IMR-90 (cell line): ENCODE measurements around the gene SMU1. TPM values are rescaled to one million over a fixed set of nuclear protein-coding genes. Genes with fewer than 3 reads are reported as not detected.

Experiments
- ATAC-seq: fragments of 200-7000 bp; cut with Tn5 transposase; 2 replicates; pipeline ENCODE4 v1.9.1; 2020; ENCODE audit warnings: low read depth, mild to moderate bottlenecking, moderate library complexity
- BruUV-seq: library from RNA; stranded (reverse); fragments of 400-500 nt; replicated peaks from 2 replicates; lab custom pipeline; 2021; lab: Mats Ljungman, UMichigan
- CTCF ChIA-PET: fragments of 300-600 bp; formaldehyde crosslinking; extraction: SDS; loops from one replicate; lab custom pipeline; 2021; ENCODE audit warnings: antibody characterized with exemption; lab: Yijun Ruan, JAX
- POLR2A ChIA-PET: fragments of 300-600 bp; sonication (Branson Sonifier 250); formaldehyde crosslinking; loops from one replicate; lab custom pipeline; 2022; ENCODE audit warnings: antibody characterized with exemption; ENCODE audit not compliant: unreplicated experiment; lab: Charles Lee
- DNase-seq: peaks from one replicate; pipeline ENCODE4 v3.0.0; 2013
- H2AFZ ChIP-seq: replicated peaks from 2 replicates; pipeline ENCODE3; 2013; ENCODE audit warnings: low read length, mild to moderate bottlenecking; ENCODE audit not compliant: poor library complexity
- H2AK5ac ChIP-seq: 2 replicates; pipeline ENCODE4 v1.6.1; 2013; ENCODE audit warnings: low read depth, low read length, inconsistent platforms
- H2AK9ac ChIP-seq: replicated peaks from 2 replicates; pipeline ENCODE3; 2013; ENCODE audit warnings: mild to moderate bottlenecking, low read depth, low read length, moderate library complexity; ENCODE audit not compliant: poor library complexity
- H2BK120ac ChIP-seq: 2 replicates; pipeline ENCODE4 v1.6.1; 2013; ENCODE audit warnings: low read depth, low read length, inconsistent platforms
- H2BK15ac ChIP-seq: 3 replicates; pipeline ENCODE4 v1.6.1; 2013; ENCODE audit warnings: low read depth, low read length, inconsistent platforms
- H2BK20ac ChIP-seq: 2 replicates; pipeline ENCODE4 v1.6.1; 2013; ENCODE audit warnings: low read depth, mild to moderate bottlenecking, inconsistent platforms, low read length, moderate library complexity
- H2BK5ac ChIP-seq: 2 replicates; pipeline ENCODE4 v1.6.1; 2013; ENCODE audit warnings: mild to moderate bottlenecking, low read depth, low read length, inconsistent platforms; ENCODE audit not compliant: poor library complexity, severe bottlenecking
- H3K14ac ChIP-seq: replicated peaks from 2 replicates; pipeline ENCODE4 v1.6.1; 2013; ENCODE audit warnings: low read depth, low read length, inconsistent platforms
- H3K18ac ChIP-seq: 2 replicates; pipeline ENCODE4 v1.6.1; 2013; ENCODE audit warnings: low read depth, low read length, control low read depth
- H3K23ac ChIP-seq: 2 replicates; pipeline ENCODE4 v1.6.1; 2013; ENCODE audit warnings: low read depth, low read length, inconsistent platforms
- H3K27ac ChIP-seq: 2 replicates; pipeline ENCODE4 v1.5.1; 2013; ENCODE audit warnings: mild to moderate bottlenecking, control low read depth, low read length; ENCODE audit not compliant: insufficient read depth
- H3K27me3 ChIP-seq: 2 replicates; pipeline ENCODE4 v1.6.1; 2013; ENCODE audit warnings: low read length; ENCODE audit not compliant: control insufficient read depth, insufficient read depth
- H3K36me3 ChIP-seq: 2 replicates; pipeline ENCODE4 v1.6.1; 2013; ENCODE audit warnings: low read length, mixed read lengths; ENCODE audit not compliant: control insufficient read depth, insufficient read depth
- H3K4ac ChIP-seq: 2 replicates; pipeline ENCODE4 v1.6.1; 2013; ENCODE audit warnings: low read depth, low read length, inconsistent platforms
- H3K4me1 ChIP-seq: 2 replicates; pipeline ENCODE4 v1.6.1; 2013; ENCODE audit warnings: low read length, mixed read lengths; ENCODE audit not compliant: control insufficient read depth, insufficient read depth
- H3K4me2 ChIP-seq: 2 replicates; pipeline ENCODE4 v1.6.1; 2013; ENCODE audit warnings: low read depth, mild to moderate bottlenecking, control low read depth, low read length, moderate library complexity
- H3K4me3 ChIP-seq: 2 replicates; pipeline ENCODE4 v1.5.1; 2013; ENCODE audit warnings: low read depth, mild to moderate bottlenecking, control low read depth, low read length, moderate library complexity; ENCODE audit not compliant: insufficient read depth
- H3K56ac ChIP-seq: 2 replicates; pipeline ENCODE4 v1.6.1; 2013; ENCODE audit warnings: low read length, inconsistent platforms; ENCODE audit not compliant: insufficient read depth; ENCODE audit errors: extremely low read depth
- H3K79me1 ChIP-seq, 2 experiments: 2 replicates each; pipeline ENCODE4 v1.6.1; 2013; ENCODE audit warnings: low read length in 2 of 2, inconsistent platforms in 1 of 2, low read depth in 1 of 2
- H3K9ac ChIP-seq: 2 replicates; pipeline ENCODE4 v1.6.1; 2013; ENCODE audit warnings: low read depth, low read length, control low read depth
- H3K9me1 ChIP-seq: 2 replicates; pipeline ENCODE4 v1.6.1; 2013; ENCODE audit warnings: low read length, inconsistent platforms; ENCODE audit not compliant: insufficient read depth
- H3K9me3 ChIP-seq: 2 replicates; pipeline ENCODE4 v1.6.1; 2013; ENCODE audit warnings: low read length; ENCODE audit not compliant: control insufficient read depth, insufficient read depth
- H4K20me1 ChIP-seq: 2 replicates; pipeline ENCODE4 v1.6.1; 2013; ENCODE audit warnings: low read length, inconsistent platforms; ENCODE audit not compliant: insufficient read depth
- H4K5ac ChIP-seq: 2 replicates; pipeline ENCODE4 v1.6.1; 2013; ENCODE audit warnings: mild to moderate bottlenecking, low read depth, low read length, control low read depth
- H4K8ac ChIP-seq, 2 experiments: 2 replicates each; pipeline ENCODE4 v1.6.1; 2013; ENCODE audit warnings: low read depth in 2 of 2, low read length in 2 of 2, control low read depth in 1 of 2, inconsistent platforms in 1 of 2
- H4K91ac ChIP-seq: 2 replicates; pipeline ENCODE4 v1.6.1; 2013; ENCODE audit warnings: low read depth, low read length, inconsistent platforms; ENCODE audit not compliant: insufficient read depth
- BHLHE40 ChIP-seq: fragments of 150-350 bp; IDR thresholded peaks from 2 replicates; pipeline ENCODE4 v1.6.1; 2016; ENCODE audit warnings: mild to moderate bottlenecking, low read depth, low read length
- CEBPB ChIP-seq: IDR thresholded peaks from 2 replicates; pipeline ENCODE4 v1.6.1; 2012; ENCODE audit warnings: low read depth, low read length, improper control_type of control experiment
- CHD1 ChIP-seq: IDR thresholded peaks from 2 replicates; pipeline ENCODE4 v1.6.1; 2012; ENCODE audit warnings: low read depth, low read length, improper control_type of control experiment
- CTCF ChIP-seq: conservative IDR thresholded peaks from 2 replicates; pipeline ENCODE4 v1.5.1; 2012; ENCODE audit warnings: mild to moderate bottlenecking, low read depth, low read length, improper control_type of control experiment
- ELK1 ChIP-seq: fragments of 150-350 bp; IDR thresholded peaks from 2 replicates; pipeline ENCODE4 v1.6.1; 2016; ENCODE audit warnings: low read depth, mild to moderate bottlenecking, low read length, moderate library complexity, borderline replicate concordance
- FOS ChIP-seq: fragments of 150-350 bp; IDR thresholded peaks from 2 replicates; pipeline ENCODE4 v1.6.1; 2016; ENCODE audit warnings: low read depth, low read length
- MAFK ChIP-seq: IDR thresholded peaks from 2 replicates; pipeline ENCODE4 v1.6.1; 2012; ENCODE audit warnings: low read depth, low read length, improper control_type of control experiment
- MAZ ChIP-seq: IDR thresholded peaks from 2 replicates; pipeline ENCODE4 v1.6.1; 2012; ENCODE audit warnings: low read depth, mild to moderate bottlenecking, low read length, improper control_type of control experiment, moderate library complexity, borderline replicate concordance
- MXI1 ChIP-seq: IDR thresholded peaks from 2 replicates; pipeline ENCODE4 v1.6.1; 2012; ENCODE audit warnings: low read depth, mild to moderate bottlenecking, low read length, moderate library complexity, borderline replicate concordance
- NFE2L2 ChIP-seq: fragments of 150-350 bp; IDR thresholded peaks from 2 replicates; pipeline ENCODE4 v1.6.1; 2016; ENCODE audit warnings: low read depth, mild to moderate bottlenecking, low read length
- POLR2A ChIP-seq: IDR thresholded peaks from 2 replicates; pipeline ENCODE4 v1.6.1; 2012; ENCODE audit warnings: mild to moderate bottlenecking, low read depth, low read length
- RAD21 ChIP-seq: IDR thresholded peaks from 2 replicates; pipeline ENCODE4 v1.6.1; 2012; ENCODE audit warnings: low read length, improper control_type of control experiment
- RCOR1 ChIP-seq: IDR thresholded peaks from 2 replicates; pipeline ENCODE4 v1.6.1; 2012; ENCODE audit warnings: mild to moderate bottlenecking, low read length, improper control_type of control experiment; ENCODE audit not compliant: insufficient replicate concordance
- RFX5 ChIP-seq: IDR thresholded peaks from 2 replicates; pipeline ENCODE4 v1.8.0; 2012; ENCODE audit warnings: low read depth, mild to moderate bottlenecking, low read length, moderate library complexity
- SMC3 ChIP-seq: fragments of 150-350 bp; IDR thresholded peaks from 2 replicates; pipeline ENCODE4 v1.6.1; 2016; ENCODE audit warnings: low read depth, mild to moderate bottlenecking, antibody characterized with exemption, low read length, moderate library complexity
- USF2 ChIP-seq: fragments of 150-350 bp; IDR thresholded peaks from 2 replicates; pipeline ENCODE4 v1.6.1; 2017; ENCODE audit warnings: mild to moderate bottlenecking, antibody characterized with exemption, low read length, low read depth
- WGBS, 2 experiments: methylation state at CpG; one replicate each; pipeline versions ENCODE4 v1.1.5 to v1.1.7; 2013; ENCODE audit warnings: missing lambda C conversion rate in 2 of 2; ENCODE audit not compliant: insufficient read length in 1 of 2; ENCODE audit errors: extremely low coverage in 2 of 2; 5-methylcytosine and 5-hydroxymethylcytosine counted together
- dilution Hi-C: fragments of 300-500 bp; cut with HindIII; formaldehyde crosslinking; loops from one replicate; pipeline ENCODE4 v1.14.3; 2018; ENCODE audit warnings: low sequenced_read_pairs; ENCODE audit not compliant: unreplicated experiment
- in situ Hi-C: fragments of 300-500 bp; cut with MboI; formaldehyde crosslinking; loops from 3 replicates; pipeline ENCODE4 v1.14.3; 2019; ENCODE audit warnings: low sequenced_read_pairs, inconsistent platforms, mixed read lengths
- intact Hi-C: fragments of 100-400 bp; cut with micrococcal nuclease; formaldehyde crosslinking; loops from 2 replicates; pipeline ENCODE4 v1.10.0; 2022
- polyA plus RNA-seq, 3 experiments: library from polyadenylated mRNA; depleted of rRNA; stranded (reverse); fragments of >200 nt; gene quantifications; 2 replicates each; pipeline ENCODE4 v1.2.3, GENCODE V29; 2012; ENCODE audit warnings: low replicate concordance in 1 of 3
- total RNA-seq: library from RNA; depleted of rRNA; stranded (reverse); fragments of >200 nt; gene quantifications from 2 replicates; pipeline ENCODE4 v1.2.3, GENCODE V29; 2012

The SMU1 gene
- total and polyA plus RNA-seq, 2 of the 4 experiments (the other 2 are of a cell fraction), result 11.1 to 36.0 TPM

DNA sequence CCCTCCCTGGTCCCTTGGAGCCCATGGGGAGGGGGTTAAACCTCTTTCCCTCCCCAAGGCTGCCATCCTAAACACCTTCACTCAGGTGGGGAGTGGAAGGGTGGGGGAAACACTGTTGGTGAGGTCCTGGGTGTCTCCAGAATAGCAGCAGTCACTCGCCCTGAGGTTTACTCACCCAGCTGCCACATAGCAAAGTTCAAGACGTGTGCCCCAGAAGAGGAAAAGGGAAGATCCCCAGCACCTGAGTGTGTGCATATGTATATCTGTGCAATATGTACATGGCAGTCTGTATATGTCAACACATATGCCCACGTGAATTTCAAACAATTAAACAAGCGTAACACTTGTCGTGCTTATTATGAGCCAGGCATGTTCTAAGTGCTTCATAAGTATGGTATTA is 31.3 kb upstream of the SMU1 start:
- Histone ChIP-seq H2AK9ac (peak overlapping the region; percentile 22), H4K8ac (peak overlapping the region; percentile 83 to 88; a peak in 2 of 4 replicates), H4K91ac (peak overlapping the region; percentile 80), H4K5ac (peak overlapping the region; percentile 91), H3K4me1 (peaks cover 15% of the 10 kb centered on the region), H3K27ac (peak overlapping the region; percentile 86), H3K14ac (peak overlapping the region; percentile 17), H3K56ac (no peak overlapping the region), H3K9ac (no peak overlapping the region), H3K4ac (peak overlapping the region; percentile 62), H3K27me3 (no peaks in the 10 kb centered on the region), H3K9me3 (no peaks in the 10 kb centered on the region), H2AK5ac (peak overlapping the region; percentile 85), H2BK120ac (peak overlapping the region; percentile 28), H3K9me1 (peaks cover 18% of the 10 kb centered on the region), H3K18ac (peak overlapping the region; percentile 82), H2AFZ (no peak overlapping the region), H3K4me2 (no peak overlapping the region), H3K4me3 (no peak overlapping the region), H3K79me1 (peaks cover 0 to 24% of the 10 kb centered on the region in 2 experiments; a peak in 2 of 4 replicates), H3K23ac (peak overlapping the region; percentile 75; the same call in 1 of the 2 replicates), H3K36me3 (peaks cover 9% of the 10 kb centered on the region; the same call in 1 of the 2 replicates), H2BK5ac (peak overlapping the region; percentile 73), H2BK20ac (peak overlapping the region; percentile 57), H2BK15ac (peak overlapping the region; percentile 82; the same call in 2 of the 3 replicates), H4K20me1 (no peaks in the 10 kb centered on the region; the same call in 1 of the 2 replicates)
- BruUV-seq, result no TSS peak
- ChIA-PET POLR2A (no interaction called here), CTCF (no interaction called here)
- dilution Hi-C loops (no loop called here), in situ Hi-C loops (no loop called here), intact Hi-C loops (loop anchor here (2.0 kb wide), 1 partner anchor 25 kb away; no protein-coding TSS in a partner anchor)
- 60% methylated on average over 1 of the region's 5 CpGs; no CpG with 5 or more reads in 1 of the 2 experiments for WGBS, 2 experiments
- no peak for TF ChIP-seq MAFK
- TF ChIP-seq CTCF, result no peak
- no peak for TF ChIP-seq CHD1
- TF ChIP-seq RCOR1, result no peak
- no peak for TF ChIP-seq RAD21
- TF ChIP-seq BHLHE40, result no peak
- TF ChIP-seq MXI1, result no peak
- TF ChIP-seq POLR2A, result no peak
- TF ChIP-seq FOS, result no peak
- TF ChIP-seq NFE2L2, result no peak
- no peak for TF ChIP-seq RFX5
- no peak for TF ChIP-seq MAZ
- TF ChIP-seq SMC3, result no peak
- TF ChIP-seq ELK1, result no peak
- no peak for TF ChIP-seq CEBPB
- TF ChIP-seq USF2, result no peak
- ATAC-seq (no peak), DNase-seq (no peak)
